Adipocyte (in vitro differentiated cells): ENCODE data around the gene VSIG4.
"Not testable (repeated sequence)": the region's sequence is repeated elsewhere in the genome, so short reads cannot be mapped to it uniquely, and the experiment has no call there.

Source experiments
- DNase-seq: peaks from one replicate; pipeline ENCODE4 v3.0.0-alpha.2; 2015; ENCODE audit warnings: low read depth
- H3K27me3 ChIP-seq: replicated peaks from 2 replicates; pipeline ENCODE4 v1.7.0; 2013; ENCODE audit warnings: mild to moderate bottlenecking, low read length, moderate library complexity; ENCODE audit not compliant: control insufficient read depth, insufficient read depth
- H3K36me3 ChIP-seq: 2 replicates; pipeline ENCODE4 v1.7.0; 2013; ENCODE audit warnings: low read length, mild to moderate bottlenecking, moderate library complexity; ENCODE audit not compliant: control insufficient read depth, insufficient read depth, severe bottlenecking
- H3K4me1 ChIP-seq: 2 replicates; pipeline ENCODE4 v1.7.0; 2013; ENCODE audit warnings: mild to moderate bottlenecking, low read length, moderate library complexity; ENCODE audit not compliant: control insufficient read depth, insufficient read depth
- H3K4me3 ChIP-seq: 2 replicates; pipeline ENCODE4 v1.7.0; 2013; ENCODE audit warnings: mild to moderate bottlenecking, low read length, moderate library complexity
- H3K9ac ChIP-seq: 2 replicates; pipeline ENCODE4 v1.7.0; 2013; ENCODE audit warnings: mild to moderate bottlenecking, low read length, moderate library complexity
- H3K9me3 ChIP-seq: 2 replicates; pipeline ENCODE4 v1.7.0; 2013; ENCODE audit warnings: mild to moderate bottlenecking, low read length, moderate library complexity; ENCODE audit not compliant: control insufficient read depth

VSIG4 gene, protein sequence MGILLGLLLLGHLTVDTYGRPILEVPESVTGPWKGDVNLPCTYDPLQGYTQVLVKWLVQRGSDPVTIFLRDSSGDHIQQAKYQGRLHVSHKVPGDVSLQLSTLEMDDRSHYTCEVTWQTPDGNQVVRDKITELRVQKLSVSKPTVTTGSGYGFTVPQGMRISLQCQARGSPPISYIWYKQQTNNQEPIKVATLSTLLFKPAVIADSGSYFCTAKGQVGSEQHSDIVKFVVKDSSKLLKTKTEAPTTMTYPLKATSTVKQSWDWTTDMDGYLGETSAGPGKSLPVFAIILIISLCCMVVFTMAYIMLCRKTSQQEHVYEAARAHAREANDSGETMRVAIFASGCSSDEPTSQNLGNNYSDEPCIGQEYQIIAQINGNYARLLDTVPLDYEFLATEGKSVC

DNA sequence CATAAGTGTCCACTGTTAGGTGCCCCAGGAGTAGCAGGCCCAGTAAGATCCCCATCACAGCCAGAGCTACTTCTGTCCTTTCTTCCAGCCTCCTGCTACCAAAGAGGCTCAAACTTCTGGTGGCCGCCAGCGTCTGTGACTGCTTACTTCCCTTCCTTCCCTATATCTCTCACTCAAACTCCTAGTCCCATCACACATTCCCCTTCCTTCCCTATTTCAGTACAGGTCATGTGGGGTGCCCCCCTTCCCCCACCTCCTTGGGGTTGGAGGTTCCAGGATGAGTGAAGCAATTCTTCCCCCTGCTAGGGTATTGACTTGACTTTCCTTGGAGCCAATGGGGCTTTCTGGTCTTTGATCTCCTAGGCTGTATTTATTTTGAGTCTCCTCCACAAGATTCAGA, at the start of gene VSIG4:
Gene VSIG4, minus strand, starts transcription at position 137 of the 400 bp plus-strand sequence. Its CDS starts 82 bp downstream, at position 55.
- H3K9me3 ChIP-seq: no peaks in the 10 kb centered on the region
- DNase-seq: no peak
- no peaks in the 10 kb centered on the region for H3K4me1 ChIP-seq
- H3K4me3 ChIP-seq: no peak within 1 kb of the TSS
- H3K9ac ChIP-seq: no peak within 1 kb of the TSS
- H3K36me3 ChIP-seq: no peaks in the 10 kb centered on the region
- peaks cover 29% of the 10 kb centered on the region for H3K27me3 ChIP-seq

DNA sequence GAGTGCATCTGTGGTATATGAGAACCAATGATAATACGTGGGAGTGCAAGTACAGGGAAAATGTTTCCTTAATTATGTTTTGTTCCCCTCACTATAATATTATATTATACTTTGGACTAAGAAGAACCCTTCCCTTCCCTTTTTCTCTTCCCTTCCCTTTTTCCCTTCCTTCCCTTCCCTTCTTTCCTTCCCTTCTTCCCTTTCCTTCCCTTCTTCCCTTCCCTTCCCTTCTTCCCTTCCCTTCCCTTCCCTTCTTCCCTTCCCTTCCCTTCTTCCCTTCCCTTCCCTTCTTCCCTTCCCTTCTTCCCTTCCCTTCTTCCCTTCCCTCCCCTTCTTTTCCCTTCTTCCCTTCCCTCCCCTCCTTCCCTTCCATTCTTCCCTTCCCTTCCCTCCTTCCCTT, 36.9 kb upstream of the VSIG4 start:
- Histone ChIP-seq H3K9me3 (peaks cover 12% of the 10 kb centered on the region), H3K9ac (no peak overlapping the region)

DNA sequence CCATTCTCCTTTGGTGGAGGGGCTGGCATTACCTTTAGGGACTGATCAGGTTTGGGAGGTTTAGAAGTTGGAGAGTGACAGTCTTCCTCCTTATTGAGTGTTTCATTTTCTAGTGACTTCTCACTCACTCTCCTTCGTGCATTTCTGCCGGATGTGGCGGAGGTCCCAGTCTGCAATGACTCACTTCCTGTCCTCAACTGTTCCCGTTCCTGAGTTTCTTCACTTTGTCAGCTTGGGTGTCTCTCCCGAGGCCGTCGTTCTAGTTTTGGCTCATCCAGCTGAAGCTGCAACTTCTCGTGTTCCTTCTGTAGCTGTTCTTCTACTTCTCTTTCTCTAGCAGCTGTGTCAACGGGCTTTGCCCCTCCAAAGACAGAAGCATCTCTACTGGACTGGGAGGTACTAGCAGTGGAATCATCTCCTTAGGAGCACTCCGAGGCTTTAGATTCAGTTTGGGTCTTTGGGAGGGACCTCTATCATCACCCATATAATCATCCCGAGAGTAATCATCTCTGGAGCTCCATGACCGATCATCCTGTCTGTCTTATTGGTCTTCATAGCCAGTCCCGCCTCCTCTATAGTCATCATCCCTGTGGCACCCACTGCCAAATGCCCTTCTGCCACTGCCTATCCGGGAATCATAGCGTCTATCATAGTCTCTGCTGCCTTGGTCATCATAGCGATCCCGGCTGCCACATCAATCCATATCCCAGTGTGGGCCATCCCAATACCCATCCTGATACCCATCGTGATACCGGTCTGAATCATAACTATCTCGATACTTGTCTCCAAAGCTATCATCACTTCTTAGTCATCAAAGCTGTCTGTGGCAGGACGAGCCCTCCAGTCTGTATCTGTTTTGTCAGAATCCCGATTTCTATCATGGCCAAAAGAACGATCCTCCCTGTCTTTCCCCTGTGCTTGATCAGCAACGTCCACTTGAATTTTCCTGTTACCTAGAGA, 35.3 kb upstream of the VSIG4 start:
- DNase-seq: no peak
- Histone ChIP-seq H3K9ac (no peak overlapping the region), H3K4me1 (no peaks in the 10 kb centered on the region), H3K27me3 (no peaks in the 10 kb centered on the region), H3K4me3 (peak overlapping the region; percentile 46), H3K36me3 (no peaks in the 10 kb centered on the region), H3K9me3 (peaks cover 12% of the 10 kb centered on the region)

More for the DNA sequence above, 36.9 kb upstream of the VSIG4 start:
- Histone ChIP-seq H3K36me3 (no peaks in the 10 kb centered on the region), H3K4me3 (no peak overlapping the region), H3K27me3 (no peaks in the 10 kb centered on the region), H3K4me1 (no peaks in the 10 kb centered on the region)
- DNase-seq: no peak

DNA sequence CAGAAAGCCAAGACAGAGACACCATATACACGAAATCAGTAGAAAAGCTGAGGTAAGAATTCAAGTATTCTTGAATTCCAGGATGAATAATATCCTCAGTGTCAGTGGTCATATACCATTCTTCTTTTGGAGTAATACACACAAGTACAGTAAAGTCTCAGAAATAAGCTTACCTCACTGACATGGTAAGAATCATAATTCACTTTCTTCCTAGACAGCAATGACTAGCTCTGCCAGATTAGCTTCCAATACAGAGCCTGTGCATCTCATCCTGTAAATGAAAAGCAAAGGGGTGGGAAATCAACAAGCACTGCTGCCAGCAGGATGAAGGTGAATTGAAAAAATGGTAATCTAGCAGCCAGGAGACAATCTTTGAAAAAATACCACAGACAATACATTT, 31.2 kb upstream of the VSIG4 start:
- Histone ChIP-seq H3K36me3 (no peaks in the 10 kb centered on the region), H3K27me3 (no peaks in the 10 kb centered on the region), H3K9ac (no peak overlapping the region), H3K4me1 (no peaks in the 10 kb centered on the region), H3K4me3 (no peak overlapping the region), H3K9me3 (peaks cover 15% of the 10 kb centered on the region)
- DNase-seq: no peak

DNA sequence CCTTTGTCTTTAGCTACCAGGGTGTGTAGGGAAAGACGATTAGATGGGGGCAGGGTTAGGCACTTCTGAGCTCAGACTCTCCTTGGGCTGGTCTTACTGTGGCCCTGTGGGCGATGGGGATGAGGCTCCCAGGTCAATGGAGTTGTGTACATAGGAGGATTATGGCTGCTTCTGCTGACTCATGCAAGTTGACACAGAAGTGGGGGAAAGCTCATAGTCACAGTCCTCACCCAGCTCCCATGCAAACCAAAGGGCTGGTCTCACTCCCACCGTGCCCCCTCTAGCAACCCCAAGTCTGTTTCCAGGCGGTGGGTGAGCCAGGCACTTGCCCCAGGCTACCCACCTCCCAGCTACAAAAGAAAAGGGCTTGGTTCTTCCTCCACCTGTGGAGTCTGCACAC, 24.4 kb upstream of the VSIG4 start:
- H3K4me3 ChIP-seq: no peak overlapping the region
- H3K9me3 ChIP-seq: peaks cover 13% of the 10 kb centered on the region
- H3K27me3 ChIP-seq: peaks cover 11% of the 10 kb centered on the region
- H3K9ac ChIP-seq: no peak overlapping the region
- DNase-seq: no peak
- H3K4me1 ChIP-seq: no peaks in the 10 kb centered on the region
- no peaks in the 10 kb centered on the region for H3K36me3 ChIP-seq

DNA sequence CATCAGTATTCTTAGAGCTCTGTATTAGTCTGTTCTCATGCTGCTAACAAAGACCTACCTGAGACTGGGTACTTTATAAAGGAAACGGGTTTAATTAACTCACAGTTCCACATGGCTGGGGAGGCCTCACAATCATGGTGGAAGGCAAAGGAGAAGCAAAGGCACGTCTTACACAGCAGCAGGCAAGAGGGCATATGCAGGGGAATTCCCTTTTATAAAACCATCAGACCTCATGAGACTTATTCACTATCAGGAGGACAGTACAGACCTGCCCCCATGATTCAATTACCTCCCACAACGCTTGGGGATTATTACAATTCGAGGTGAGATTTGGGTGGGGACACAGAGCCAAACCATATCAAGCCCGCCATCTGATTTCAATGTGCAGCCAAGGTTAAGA, 17.1 kb upstream of the VSIG4 start:
- H3K27me3 ChIP-seq: peaks cover 22% of the 10 kb centered on the region
- H3K9me3 ChIP-seq, H3K9ac ChIP-seq, DNase-seq, H3K36me3 ChIP-seq, H3K4me1 ChIP-seq, H3K4me3 ChIP-seq: not testable (repeated sequence)

DNA sequence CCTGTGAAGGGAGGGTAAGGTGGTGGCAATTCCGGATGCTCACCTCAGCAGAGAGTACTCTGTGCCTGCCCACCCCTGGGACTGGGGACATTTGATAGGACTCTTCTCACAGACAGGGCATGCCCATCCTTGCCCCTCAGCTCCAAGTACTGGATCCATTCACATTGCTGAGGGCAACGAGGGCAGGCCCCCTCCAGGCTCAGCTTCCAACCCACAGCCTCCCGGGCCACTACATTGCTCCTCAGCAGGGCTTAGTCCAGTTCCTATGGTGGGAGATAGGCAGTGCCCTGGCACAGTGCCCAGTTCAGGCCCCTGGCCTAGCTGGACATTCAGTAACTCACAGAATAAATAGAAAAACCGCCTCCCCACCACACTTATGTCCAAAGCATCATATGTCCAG, 15.1 kb upstream of the VSIG4 start:
- H3K36me3 ChIP-seq: no peaks in the 10 kb centered on the region
- no peak overlapping the region for H3K9ac ChIP-seq
- H3K9me3 ChIP-seq: peaks cover 4% of the 10 kb centered on the region
- H3K4me3 ChIP-seq: no peak overlapping the region
- no peak for DNase-seq
- H3K4me1 ChIP-seq: no peaks in the 10 kb centered on the region
- H3K27me3 ChIP-seq: peaks cover 19% of the 10 kb centered on the region

DNA sequence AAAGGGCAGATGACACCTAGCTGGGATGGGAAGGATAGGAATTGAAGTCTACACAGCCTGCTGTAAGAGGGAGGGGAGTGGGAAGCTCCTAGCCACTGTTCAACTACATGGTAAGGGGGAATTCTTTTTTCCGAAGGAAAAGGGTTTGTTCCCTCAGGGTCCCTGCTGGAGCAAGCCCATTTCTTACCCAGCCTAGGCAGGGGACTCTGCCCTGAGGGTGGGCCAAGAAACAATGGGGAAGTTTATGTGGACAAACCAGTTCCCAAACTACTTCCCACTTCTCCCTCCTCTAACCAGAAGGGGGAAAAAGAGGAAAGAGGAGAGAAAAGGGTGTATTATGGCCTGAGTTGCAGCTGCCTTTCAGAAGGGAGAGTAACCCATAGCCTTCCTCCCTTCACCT, 13.5 kb upstream of the VSIG4 start:
- no peak for DNase-seq
- no peaks in the 10 kb centered on the region for H3K36me3 ChIP-seq

DNA sequence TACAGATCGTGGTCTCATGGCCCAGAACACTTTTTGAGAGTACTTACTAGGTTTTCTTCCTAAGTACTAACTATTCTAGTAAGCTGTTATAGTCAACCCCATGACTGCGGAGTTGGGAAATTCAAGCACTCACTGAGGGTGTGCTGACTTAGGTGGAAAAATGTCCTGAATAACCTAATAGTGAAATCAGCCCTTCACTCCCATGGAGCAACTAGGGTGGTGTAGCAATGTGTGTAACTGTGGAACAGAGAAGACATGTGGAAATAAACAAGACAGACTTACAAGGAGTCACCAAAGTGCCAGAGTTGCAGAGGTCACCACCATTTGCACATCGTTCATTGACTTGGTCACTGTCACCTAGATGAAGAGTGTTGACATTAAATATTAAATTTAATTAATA, 12.1 kb upstream of the VSIG4 start:
- no peak overlapping the region for H3K4me3 ChIP-seq
- no peak for DNase-seq

More for the DNA sequence above, 13.5 kb upstream of the VSIG4 start:
- Histone ChIP-seq H3K27me3 (peaks cover 17% of the 10 kb centered on the region), H3K4me1 (no peaks in the 10 kb centered on the region), H3K4me3 (no peak overlapping the region), H3K9ac (no peak overlapping the region), H3K9me3 (peaks cover 4% of the 10 kb centered on the region)

DNA sequence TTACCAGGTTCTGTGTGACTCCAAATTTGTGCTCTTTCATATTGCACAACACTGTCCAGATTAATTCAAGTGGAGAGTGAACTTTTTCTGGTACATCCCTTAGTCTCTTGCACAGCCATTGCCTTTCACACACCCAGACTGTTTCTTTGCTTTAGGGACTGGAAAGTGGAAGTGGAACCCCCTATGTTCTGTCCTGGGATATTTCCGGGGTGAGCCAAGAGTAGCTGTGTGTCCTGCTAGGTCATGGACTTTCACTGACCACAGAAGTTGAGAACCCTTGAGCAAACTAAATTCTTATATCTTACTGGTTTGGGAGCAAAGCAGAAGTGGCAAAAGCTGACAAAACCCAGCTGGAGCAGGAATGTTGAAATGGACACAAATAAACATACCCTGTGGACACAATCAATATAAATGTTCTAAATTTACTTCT, 10.3 kb upstream of the VSIG4 start:
- no peaks in the 10 kb centered on the region for H3K4me1 ChIP-seq
- no peak for DNase-seq
- no peaks in the 10 kb centered on the region for H3K36me3 ChIP-seq
- no peaks in the 10 kb centered on the region for H3K9me3 ChIP-seq
- peaks cover 15% of the 10 kb centered on the region for H3K27me3 ChIP-seq
- H3K4me3 ChIP-seq: no peak overlapping the region
- H3K9ac ChIP-seq: no peak overlapping the region

More for the DNA sequence above, 12.1 kb upstream of the VSIG4 start:
- H3K4me1 ChIP-seq: no peaks in the 10 kb centered on the region
- H3K27me3 ChIP-seq: peaks cover 19% of the 10 kb centered on the region
- H3K36me3 ChIP-seq: no peaks in the 10 kb centered on the region
- no peak overlapping the region for H3K9ac ChIP-seq
- peaks cover 4% of the 10 kb centered on the region for H3K9me3 ChIP-seq

DNA sequence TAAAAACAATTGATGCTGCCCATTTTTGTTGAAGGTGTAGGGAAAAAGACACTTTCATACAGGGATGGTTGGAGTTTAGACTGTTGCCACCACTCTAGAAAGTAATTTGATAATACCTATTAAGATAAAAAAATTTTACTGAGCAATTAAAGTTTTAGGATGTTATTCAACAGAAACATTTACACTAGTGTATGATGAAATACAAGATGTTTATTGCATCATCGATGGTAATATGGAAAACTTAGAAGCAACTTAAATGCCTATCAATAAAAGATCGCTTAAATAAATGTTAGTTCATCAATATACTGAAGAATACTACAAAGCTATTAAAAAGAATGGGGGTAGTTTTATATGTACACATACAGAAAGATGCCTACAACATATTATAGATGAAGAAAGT, 9.2 kb upstream of the VSIG4 start:
- no peak for DNase-seq
- H3K4me1 ChIP-seq: no peaks in the 10 kb centered on the region
- H3K9ac ChIP-seq: no peak overlapping the region
- H3K9me3 ChIP-seq: no peaks in the 10 kb centered on the region
- peaks cover 10% of the 10 kb centered on the region for H3K27me3 ChIP-seq
- no peak overlapping the region for H3K4me3 ChIP-seq
- H3K36me3 ChIP-seq: no peaks in the 10 kb centered on the region
